GM19099 (cell line): ENCODE data around the gene LIMA1.

Source experiments
- POLR2A ChIP-seq: IDR thresholded peaks from 3 replicates; pipeline ENCODE4 v1.6.1; 2011; ENCODE audit warnings: low read depth; ENCODE audit not compliant: insufficient read length; ENCODE audit errors: extremely low read depth

LIMA1 gene

DNA sequence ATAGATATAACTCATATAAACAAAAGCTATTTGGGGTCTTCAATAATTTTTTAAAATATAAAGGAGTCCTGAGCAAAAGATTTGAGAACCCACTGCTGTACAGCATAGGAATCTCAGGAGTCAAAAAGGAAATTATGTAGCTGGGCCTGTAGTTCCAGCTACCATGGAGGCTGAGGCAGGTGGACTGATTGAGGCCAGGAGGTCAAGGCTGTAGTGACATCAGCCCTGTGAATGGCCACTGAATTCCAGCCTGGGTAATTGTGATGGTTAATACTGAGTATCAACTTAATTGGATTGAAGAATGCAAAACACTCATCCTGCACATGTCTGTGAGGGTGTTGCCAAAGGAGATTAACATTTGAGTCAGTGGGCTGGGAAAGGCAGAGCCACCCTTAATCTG, 126.7 kb downstream of the LIMA1 start:
- TF ChIP-seq POLR2A, result no peak

DNA sequence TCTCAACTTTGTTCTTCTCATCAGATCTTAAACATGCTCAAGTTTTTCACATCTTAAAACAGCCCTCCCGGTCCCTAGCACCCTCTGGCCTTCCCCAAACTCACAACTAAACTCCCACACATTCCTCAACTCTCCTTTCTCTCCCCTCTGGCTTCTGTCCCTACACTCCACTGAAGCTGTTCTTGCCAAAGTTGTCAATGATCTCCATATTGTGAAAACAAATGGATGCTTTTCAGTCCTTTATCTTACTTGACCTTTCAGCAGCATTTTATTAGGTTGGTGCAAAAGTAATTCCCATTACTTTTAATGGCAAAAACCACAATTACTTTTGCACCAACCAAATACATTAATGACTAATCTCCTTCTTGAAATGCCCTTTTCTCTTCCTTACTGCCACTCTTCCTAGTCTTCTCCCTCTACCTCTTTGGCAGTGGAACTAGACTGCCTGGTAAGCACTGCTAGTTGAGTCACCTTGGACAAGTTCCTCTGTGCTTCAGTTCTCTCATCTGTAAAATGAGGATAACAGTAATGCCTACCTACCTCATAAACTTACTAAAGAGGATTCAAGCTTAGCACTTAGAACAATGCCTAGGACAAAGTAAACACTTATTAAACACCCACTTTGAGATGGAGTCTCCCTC, 132.2 kb downstream of the LIMA1 start:
- TF ChIP-seq POLR2A, result no peak

DNA sequence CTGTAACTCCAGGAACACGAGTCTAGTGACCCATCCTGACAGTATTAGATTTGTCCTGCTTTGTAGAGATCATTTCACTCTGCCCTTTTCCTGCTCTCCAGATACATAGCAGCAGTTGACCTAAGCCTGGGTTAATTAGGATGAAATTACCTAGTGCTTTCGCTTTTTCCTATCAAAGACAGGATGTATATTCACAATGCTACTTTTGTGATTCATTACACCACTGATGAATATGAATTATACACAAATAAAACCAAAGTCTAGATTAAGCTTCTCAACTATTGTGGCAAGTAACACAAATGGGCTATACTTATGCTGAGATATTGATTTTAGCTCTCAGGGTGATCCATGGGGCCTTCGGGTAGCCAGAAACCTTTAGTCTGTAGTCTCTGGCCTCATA, 134.0 kb downstream of the LIMA1 start:
- TF ChIP-seq POLR2A, result no peak

DNA sequence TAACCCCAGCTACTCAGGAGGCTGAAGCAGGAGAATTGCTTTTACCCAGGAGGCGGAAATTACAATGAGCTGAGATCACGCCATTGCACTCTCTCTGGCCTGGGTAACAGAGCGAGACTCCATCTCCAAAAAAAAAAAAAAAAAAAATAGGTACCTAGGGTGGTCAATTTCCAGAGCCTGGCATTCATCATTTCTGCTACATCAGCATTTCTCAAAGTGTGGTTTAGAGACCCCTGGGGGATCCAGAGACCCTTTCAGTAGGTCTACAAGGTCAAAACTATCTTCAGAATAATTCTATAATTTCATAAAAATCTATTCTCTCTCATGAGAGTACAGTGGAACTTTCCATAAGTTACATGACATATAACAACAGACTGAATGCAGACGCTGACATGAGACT, 136.0 kb downstream of the LIMA1 start:
- no peak for TF ChIP-seq POLR2A

DNA sequence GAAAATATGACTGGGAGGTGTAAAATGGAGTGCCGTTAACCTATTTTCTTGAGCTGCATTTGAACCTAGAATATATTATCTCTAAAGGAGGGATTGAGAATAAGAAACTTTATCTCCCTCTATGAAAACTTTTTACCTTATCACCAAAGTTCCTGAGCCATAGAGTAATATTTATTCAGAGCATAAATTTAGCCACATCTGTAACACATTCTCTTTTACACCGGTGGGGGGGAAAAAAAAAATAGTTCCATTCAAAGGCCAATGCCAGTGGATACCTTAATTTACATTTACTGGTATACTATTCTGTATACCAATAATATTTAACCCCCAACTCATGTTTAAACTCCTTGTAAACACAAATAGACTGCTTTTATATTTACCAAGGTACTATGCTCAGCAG, 137.9 kb downstream of the LIMA1 start:
- TF ChIP-seq POLR2A, result no peak

DNA sequence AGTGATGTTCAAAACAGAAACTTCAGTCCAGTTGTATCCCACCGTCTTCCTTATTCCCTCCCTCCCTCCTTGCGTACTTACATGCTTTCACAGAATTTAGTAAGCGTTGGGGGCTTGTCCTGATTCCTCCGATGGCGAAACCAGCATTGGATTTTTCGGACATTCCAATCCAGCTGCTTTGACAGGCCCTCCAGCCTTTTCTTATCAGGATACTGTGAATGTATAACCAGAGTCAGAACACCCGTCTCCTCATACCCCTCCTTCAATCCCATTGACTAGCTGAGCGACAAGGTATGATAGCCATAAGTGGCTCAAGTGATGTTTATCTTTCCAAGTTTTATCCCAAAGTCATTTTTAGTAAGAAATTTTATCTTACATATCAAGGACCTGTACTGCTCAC, 140.3 kb downstream of the LIMA1 start:
- TF ChIP-seq POLR2A, result no peak

DNA sequence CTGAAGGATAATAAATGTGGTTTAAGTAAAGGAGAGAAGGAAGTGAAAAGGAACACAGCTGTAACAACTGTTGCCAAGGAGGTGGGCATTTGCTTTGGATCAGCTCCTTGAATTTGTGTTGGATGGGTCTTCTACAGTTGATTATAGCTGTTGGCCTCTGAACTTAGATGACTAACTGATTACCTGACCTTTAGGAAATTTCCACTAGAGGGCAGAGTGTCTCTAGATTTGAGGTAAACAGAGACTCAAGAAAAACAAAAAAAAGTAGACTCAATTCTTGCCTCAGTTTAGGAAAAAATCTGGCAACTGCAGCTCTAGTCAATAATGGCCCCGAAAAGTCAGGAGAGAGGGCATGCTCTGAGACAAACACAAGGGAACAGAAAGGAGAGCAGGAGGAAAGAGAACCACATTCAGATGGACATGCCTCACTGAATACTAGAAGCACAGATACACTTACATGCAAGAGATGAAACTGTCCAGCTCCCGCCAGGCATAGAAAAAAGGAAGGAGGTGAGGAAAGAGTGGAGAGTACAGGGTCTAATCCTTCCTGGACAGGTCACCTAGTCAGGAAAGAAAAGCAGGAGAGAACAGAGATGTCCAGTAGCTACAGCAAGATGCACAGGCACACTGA, 150.7 kb downstream of the LIMA1 start:
- no peak for TF ChIP-seq POLR2A

DNA sequence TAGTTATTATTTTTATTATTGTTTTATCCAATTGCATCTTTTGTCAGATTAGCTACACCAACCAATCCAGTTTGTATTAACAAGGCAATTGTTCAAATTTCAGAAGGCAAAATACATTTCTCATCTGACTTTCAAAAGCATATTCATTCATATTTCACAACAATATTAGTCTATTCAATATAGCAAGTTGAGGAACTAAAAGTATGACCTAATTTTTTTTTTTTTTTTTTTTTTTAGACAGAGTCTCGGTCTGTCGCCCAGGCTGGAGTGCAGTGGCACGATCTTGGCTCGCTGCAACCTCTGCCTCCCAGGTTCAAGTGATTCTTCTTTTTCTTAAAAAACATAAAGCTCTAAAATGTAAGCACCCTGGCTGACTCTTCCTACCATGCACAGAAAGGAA, 154.0 kb downstream of the LIMA1 start:
- TF ChIP-seq POLR2A, result no peak

DNA sequence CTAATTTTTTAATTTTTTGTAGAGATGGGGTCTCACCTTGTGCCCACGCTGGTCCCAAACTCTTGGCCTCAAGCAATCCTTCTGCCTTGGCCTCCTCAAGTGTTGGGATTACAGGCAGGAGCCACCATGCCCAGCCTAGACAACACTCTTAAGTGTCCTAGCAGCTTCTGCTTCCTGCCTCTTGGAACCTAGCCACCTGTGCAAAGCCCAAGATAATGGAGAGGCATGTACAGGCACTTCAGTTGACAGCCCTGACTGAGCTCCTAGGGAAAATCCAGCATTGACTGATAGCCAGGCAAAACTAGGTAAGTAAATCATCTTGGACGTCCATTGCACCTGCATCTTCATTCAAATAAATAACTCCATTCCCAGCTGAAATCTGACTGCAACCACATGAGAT, 155.8 kb downstream of the LIMA1 start:
- no peak for TF ChIP-seq POLR2A
